Measurements from ENCODE around the gene RAB27A. TPM values are rescaled to one million over a fixed set of nuclear protein-coding genes. Genes with fewer than 3 reads are reported as not detected.
A peak's percentile ranks its signal among the peaks of the same experiment; 100 is the strongest.

Gene RAB27A
- total RNA-seq, 1 donor from 2014 or later = 7.9 TPM

DNA sequence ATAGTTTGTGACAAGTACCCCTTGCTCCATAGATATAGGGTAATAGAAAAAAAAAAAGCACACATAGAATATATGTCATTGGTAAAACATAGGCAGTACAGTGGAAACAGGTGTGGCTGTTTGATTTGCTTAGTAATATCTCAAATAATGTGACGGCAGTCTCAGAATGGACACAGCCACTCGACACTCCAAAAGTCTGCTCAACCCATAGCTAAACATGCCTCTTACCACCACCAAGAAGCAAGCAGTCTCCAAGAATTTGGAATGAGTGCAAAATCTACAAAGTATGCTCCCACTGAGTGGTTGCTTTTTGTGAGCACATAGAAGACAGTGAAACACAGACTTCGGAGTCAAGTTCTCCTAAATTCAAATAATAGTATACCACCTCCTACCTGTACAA lies 43.0 kb downstream of the RAB27A start:
- DNase-seq (ENCODE audit: low read depth) (no peak), FAIRE-seq (no peak)
- H3K27me3 ChIP-seq (ENCODE audit: control insufficient read depth, insufficient read depth, low read length) = no peaks in the 10 kb centered on the region
- H3K4me3 ChIP-seq (ENCODE audit: low read depth, low read length) = no peak overlapping the region
- TF ChIP-seq, protein P1, sequence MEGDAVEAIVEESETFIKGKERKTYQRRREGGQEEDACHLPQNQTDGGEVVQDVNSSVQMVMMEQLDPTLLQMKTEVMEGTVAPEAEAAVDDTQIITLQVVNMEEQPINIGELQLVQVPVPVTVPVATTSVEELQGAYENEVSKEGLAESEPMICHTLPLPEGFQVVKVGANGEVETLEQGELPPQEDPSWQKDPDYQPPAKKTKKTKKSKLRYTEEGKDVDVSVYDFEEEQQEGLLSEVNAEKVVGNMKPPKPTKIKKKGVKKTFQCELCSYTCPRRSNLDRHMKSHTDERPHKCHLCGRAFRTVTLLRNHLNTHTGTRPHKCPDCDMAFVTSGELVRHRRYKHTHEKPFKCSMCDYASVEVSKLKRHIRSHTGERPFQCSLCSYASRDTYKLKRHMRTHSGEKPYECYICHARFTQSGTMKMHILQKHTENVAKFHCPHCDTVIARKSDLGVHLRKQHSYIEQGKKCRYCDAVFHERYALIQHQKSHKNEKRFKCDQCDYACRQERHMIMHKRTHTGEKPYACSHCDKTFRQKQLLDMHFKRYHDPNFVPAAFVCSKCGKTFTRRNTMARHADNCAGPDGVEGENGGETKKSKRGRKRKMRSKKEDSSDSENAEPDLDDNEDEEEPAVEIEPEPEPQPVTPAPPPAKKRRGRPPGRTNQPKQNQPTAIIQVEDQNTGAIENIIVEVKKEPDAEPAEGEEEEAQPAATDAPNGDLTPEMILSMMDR (IDR thresholded peaks at IDR 0.05; ENCODE audit: insufficient read depth, low read length, severe bottlenecking) = no peak
- H3K36me3 ChIP-seq (ENCODE audit: control insufficient read depth, insufficient read depth, low read length) = no peaks in the 10 kb centered on the region

DNA sequence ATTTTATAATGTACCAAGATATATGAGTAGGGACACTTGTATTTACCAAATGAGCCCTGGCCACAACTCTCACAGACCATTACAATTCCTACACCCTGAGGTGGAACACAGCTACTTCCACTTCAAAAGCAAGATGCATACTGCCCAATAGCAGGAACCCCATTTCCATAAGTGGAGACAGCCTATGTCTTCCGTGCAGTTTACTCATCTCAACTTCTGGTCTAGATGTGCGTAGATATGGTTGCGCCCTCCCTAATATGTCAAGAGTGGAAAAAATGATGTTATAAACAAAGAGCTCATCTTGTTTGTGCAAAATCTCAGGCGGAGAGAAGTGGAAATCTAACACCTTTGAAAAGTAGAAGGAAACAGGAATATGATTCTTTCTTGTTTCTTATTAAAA lies 44.6 kb downstream of the RAB27A start:
- Histone ChIP-seq H3K36me3 (ENCODE audit: control insufficient read depth, insufficient read depth, low read length) (no peaks in the 10 kb centered on the region), H3K4me3 (ENCODE audit: low read depth, low read length) (no peak overlapping the region), H3K27me3 (ENCODE audit: control insufficient read depth, insufficient read depth, low read length) (no peaks in the 10 kb centered on the region)
- no peak for DNase-seq (ENCODE audit: low read depth)
- TF ChIP-seq, protein P1 (IDR thresholded peaks at IDR 0.05; ENCODE audit: insufficient read depth, low read length, severe bottlenecking) = no peak
- FAIRE-seq = no peak

GRCh38 chr15:55241891-55242290 lies 47.7 kb downstream of the RAB27A start:
- FAIRE-seq = no peak
- no peaks in the 10 kb centered on the region for H3K36me3 ChIP-seq (ENCODE audit: control insufficient read depth, insufficient read depth, low read length)
- TF ChIP-seq, protein P1 (IDR thresholded peaks at IDR 0.05; ENCODE audit: insufficient read depth, low read length, severe bottlenecking) = no peak
- H3K4me3 ChIP-seq (ENCODE audit: low read depth, low read length) = no peak overlapping the region
- no peaks in the 10 kb centered on the region for H3K27me3 ChIP-seq (ENCODE audit: control insufficient read depth, insufficient read depth, low read length)
- peak; percentile 41 for DNase-seq (ENCODE audit: low read depth)

GRCh38 chr15:55241186-55241585 lies 48.4 kb downstream of the RAB27A start:
- FAIRE-seq (no peak), DNase-seq (ENCODE audit: low read depth) (no peak)
- no peaks in the 10 kb centered on the region for H3K36me3 ChIP-seq (ENCODE audit: control insufficient read depth, insufficient read depth, low read length)
- no peak overlapping the region for H3K4me3 ChIP-seq (ENCODE audit: low read depth, low read length)
- TF ChIP-seq, protein P1 (IDR thresholded peaks at IDR 0.05; ENCODE audit: insufficient read depth, low read length, severe bottlenecking) = no peak
- H3K27me3 ChIP-seq (ENCODE audit: control insufficient read depth, insufficient read depth, low read length) = no peaks in the 10 kb centered on the region

DNA sequence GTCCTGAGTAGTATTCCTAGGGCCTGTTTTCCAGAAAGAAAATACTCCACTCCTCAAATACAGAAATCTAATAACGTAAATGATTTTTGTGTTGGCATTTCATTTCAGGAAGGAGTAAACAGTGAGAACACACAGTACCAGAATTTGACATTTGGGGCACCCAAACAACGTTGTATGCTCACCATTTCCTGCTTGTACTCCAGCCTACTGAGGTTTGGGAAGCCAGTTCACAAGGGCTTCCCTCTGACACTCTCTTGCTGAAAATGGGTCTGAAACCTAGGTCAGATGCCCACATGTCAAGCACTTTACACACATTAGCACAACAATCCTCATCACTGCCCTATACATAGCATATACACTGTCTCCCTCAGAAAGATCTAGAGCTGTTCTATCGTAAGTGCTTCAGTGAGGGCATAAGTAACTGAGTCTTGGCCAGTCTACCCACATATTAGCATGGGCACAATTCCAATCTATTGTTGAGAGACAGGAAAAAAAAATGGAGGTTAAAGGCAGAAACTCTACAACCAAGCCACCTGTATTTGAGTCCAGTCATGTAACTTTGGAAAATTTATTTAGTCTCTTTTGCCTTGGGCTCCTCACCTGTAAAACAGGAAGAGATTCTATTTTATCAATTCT lies 49.4 kb downstream of the RAB27A start:
- H3K36me3 ChIP-seq (ENCODE audit: control insufficient read depth, insufficient read depth, low read length) = no peaks in the 10 kb centered on the region
- H3K4me3 ChIP-seq (ENCODE audit: low read depth, low read length) = no peak overlapping the region
- DNase-seq (ENCODE audit: low read depth) = no peak
- TF ChIP-seq, protein P1 (IDR thresholded peaks at IDR 0.05; ENCODE audit: insufficient read depth, low read length, severe bottlenecking) = no peak
- no peaks in the 10 kb centered on the region for H3K27me3 ChIP-seq (ENCODE audit: control insufficient read depth, insufficient read depth, low read length)
- FAIRE-seq = no peak
